HG03196 (cell line): ENCODE results near the gene CACNA2D1.
"Not testable (repeated sequence)": the region's sequence is repeated elsewhere in the genome, so short reads cannot be mapped to it uniquely, and the experiment has no call there.

ENCODE experiments used
- ATAC-seq: cut with Tn5 transposase; IDR thresholded peaks from one replicate; pipeline ENCODE4 v1.9.1; 2021; ENCODE audit not compliant: unreplicated experiment

The CACNA2D1 gene

DNA sequence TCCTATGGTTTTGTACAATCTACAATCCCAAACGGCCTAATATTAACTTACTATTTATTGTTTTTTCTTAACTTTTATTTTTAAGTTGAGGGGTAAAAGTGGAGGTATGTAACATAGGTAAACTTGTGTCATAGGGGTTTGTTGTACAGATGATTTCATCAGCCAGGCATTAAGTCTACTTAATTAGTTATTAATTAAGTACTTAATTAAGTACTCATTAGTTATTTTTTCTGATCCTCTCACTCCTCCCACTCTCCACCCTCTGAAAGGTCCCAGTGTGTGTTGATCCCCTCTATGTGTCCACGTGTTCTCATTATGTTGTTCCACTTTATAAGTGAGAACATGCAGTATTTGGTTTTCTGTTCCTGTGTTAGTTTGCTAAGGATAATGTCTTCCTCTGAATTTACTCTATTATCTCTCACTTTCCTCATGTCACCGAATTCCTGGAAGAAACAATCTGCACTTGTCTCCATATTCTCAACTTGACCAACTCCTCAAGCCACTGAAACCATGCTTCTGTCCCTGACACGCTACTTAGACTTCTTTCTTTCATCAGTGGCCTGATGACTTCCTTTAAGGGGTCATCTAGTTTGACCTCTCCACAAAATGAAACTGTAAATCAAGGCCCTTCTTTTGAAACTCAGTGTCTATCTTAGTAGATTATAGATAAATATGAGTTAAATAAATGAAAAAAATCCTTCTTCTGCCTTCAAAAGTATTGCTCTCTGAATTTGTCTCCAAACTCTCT is 9.1 kb downstream of the CACNA2D1 start:
- ATAC-seq: no peak

DNA sequence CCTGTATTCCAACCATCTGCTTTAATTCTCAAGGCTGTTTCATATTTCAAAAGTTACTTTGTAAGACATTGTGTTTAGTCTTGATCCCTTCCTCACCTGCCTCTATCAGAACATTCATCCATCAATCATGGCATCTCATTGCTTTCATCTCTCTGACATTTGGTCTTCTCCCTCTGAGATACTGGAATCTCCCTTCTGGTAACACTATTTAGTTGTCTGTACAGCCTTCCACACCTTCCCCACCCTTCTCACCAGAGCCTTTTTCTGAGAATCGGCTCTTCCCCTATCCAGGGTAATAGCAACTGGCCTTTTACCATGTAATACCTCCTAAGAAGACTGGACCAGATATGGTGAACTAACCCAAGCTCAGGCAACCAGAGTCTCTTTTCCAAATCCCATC is 10.1 kb downstream of the CACNA2D1 start:
- no peak for ATAC-seq

GRCh38 chr7:82432743-82433142 is 10.8 kb downstream of the CACNA2D1 start:
- not testable (repeated sequence) for ATAC-seq

DNA sequence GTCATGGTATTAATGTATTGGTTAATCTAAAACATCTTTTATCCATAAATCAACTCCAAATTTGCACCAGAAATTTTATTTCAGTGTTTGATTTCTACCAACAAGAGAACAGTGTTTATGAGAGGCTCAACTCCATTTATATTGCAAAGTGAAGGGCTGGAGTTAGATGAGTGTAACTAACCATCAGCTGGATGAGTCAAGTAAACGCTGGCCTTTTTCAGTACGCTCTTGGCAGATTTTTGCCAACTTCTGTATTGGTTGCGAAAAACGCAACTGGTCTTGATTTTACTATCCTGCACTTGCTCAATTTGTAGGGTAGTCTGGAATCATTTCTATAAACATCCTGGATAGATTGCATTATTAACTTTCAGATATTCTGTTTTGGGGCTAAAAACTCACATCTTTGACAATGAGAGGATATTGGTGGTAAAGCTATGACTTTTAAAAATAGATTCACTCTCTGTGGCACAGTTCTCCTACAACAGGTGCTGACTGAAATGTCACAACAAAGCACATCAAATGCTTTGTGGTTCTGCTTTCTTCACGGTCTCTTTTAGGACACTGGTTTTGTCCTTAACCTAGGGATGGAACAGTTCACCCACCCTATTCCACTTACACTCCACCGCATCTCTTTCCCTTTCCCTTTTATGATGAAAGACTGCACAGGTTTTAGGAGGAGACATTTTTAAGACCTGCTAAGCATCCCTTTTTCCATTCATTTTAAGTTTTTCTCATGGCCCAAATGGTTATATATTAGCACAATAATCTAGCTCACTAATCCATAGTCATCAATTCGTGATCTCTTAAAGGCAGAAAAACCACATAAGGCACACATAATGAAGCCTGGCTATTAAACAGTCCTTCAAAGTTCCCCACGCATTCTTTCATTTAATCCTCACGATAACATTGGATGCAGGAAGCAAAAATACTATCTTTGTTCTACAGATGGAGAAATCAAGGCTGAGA is 12.8 kb downstream of the CACNA2D1 start:
- no peak for ATAC-seq

GRCh38 chr7:82429408-82429807 is 14.2 kb downstream of the CACNA2D1 start:
- no peak for ATAC-seq

DNA sequence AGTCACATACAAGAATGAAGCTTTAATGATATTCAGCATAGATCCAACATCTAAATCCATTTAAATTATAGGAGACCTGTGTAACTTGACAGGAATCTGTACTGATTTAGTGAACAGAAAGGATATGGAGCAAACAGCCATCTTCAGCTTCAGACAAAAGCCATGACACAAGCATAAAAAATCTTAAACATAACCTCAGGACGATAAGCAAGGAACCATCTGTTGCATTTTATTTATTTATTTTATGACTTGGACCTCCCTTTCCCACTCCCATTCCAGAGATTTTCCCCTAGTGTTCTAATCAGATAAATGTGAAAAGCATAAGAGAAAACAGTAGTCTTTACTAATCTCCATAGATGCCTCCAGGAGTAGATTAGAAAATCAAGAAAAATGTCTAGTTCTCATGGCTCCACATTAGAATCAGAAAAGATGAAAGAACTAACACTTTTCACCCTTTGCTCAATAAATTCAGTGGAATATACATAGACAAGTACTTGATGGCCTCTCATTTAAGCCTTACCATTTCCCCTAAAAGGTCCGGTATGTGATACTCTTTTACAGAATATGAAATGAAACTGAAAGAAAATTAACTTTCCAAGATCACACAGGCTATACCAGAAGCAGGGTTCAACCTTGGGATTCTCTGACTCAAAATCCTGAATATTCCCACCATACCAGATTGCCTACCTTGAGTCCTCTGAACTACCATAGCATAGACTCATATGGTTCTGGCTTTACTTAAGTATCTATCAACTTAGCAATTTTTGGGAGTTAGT is 15.2 kb downstream of the CACNA2D1 start:
- no peak for ATAC-seq

GRCh38 chr7:82423446-82423845 is 20.1 kb downstream of the CACNA2D1 start:
- ATAC-seq: no peak

DNA sequence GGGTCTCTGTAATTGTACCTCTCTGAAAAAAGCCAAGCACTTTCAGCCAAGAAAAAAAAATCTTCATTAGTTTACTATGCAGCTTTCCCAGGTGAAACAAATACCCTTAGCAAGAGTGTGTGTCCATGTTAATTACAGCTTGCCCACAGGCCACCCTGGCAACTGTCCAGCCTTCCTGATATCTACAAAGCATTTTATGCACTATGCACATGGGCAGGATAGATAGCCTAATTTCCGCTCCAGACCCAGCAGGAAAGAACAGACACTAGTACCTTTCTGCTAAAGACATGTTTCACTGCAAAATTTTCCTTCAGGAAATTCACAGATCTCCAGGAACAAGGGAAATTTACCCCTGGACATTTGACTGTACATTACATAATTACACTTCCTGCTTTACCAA is 24.4 kb downstream of the CACNA2D1 start:
- no peak for ATAC-seq

DNA sequence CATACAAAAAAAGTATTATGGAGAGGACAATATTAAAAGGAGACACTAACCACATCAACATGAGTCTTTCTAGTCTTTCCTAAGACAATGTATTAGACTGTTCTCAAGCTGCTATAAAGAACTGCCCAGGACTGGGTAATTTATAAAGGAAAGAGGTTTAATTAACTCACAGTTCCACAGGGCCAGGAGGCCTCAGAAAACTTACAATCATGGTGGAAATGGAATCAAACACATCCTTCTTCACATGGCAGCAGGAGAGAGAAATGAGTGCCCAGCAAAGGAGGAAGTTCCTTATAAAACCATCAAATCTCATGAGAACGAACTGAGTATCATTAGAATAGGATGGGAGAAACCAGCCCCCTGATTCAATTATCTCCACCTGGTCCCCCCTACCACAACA is 25.7 kb downstream of the CACNA2D1 start:
- ATAC-seq: no peak

- no peak for ATAC-seq
Observed at GRCh38 chr7:82416402-82416801, 27.2 kb downstream of the CACNA2D1 start.

DNA sequence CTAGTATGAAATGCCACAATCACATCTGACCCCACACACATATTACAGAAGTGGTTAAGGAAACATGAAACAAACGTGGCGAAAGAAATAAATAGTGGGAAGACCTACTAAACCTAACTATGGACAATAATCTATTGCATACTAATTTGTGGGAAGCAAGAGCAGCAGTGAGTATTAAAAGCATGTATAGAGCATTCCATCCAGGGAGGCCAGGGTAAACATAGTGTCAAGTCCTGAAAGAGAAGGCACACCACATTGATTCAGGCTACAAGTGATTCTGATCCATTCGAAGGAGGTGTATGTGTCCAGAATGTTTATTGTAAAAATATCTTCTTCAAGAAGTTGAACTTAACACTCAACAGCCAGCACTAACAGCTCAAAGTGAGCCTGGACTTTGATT is 29.2 kb downstream of the CACNA2D1 start:
- no peak for ATAC-seq

DNA sequence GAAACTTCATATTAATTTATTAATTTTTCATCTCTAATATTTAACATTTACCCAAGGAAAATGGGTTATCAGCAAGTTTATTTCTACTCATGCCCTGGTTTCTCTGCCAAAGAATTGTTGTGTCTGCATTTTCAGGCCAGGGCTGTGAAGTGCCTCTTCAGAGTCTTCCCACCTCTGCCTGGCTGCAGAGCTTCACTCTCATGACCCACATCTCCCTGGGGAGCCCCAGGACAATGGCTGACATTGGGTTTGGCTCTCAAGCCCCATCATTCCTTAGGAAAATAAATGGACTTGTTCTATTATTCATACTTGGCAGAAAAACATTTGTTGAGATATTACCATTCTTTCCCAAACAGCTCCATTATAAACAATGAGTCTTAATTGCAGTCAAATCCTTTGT is 30.3 kb downstream of the CACNA2D1 start:
- no peak for ATAC-seq

DNA sequence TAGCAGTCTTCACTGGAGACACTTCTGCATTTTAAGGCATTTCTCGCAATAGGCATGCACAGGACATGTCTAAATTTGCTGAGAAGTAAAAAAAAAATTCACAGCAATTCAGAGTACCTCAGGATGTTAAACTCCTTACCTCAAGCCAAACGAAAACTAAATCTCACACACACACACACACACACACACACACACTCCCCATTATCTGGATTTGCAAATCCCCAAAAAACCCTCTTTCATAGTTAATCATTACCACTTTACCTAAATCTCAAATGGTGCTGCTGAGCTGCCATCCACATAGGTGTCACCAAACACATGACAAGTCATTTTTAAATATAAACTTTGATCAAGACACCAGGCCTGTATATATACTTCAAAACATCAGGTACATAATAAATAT is 31.8 kb downstream of the CACNA2D1 start:
- ATAC-seq: no peak

GRCh38 chr7:82410461-82410860 is 33.1 kb downstream of the CACNA2D1 start:
- ATAC-seq: no peak

DNA sequence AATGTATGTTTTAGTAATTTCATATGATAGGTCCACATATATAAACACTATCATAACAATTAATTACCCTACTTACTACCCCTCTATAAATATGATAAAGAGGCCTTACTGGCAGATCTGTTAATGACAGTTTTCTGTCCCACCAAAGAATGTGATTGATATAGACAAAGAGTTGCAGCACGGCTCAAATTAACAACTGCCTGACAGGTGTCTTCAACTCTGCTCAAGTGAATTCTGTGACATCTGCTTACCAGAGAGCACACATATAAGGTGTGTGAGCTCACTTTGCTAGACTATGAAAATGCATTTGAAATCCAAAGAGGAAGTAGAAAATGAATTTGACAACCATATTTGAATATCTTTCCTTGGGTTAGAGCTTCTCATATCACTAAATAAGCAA is 36.6 kb downstream of the CACNA2D1 start:
- no peak for ATAC-seq

DNA sequence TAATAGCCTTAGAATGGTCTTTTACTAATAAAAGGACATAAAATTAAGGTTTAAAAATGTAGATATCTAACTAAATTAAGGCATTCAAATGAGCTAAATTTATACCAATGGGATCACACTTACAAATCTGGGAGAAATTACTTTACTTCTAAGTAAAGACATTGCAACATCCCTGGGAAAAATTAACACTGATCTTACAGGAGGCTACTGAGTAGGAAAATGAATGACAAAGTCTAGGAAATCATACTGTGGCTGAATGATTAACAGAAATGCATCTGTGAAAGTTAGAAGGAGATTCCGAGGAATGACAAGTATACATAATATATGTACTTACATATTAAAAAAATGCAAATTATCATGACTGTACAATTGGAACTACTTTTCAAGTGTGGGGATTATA is 38.3 kb downstream of the CACNA2D1 start:
- ATAC-seq: no peak

DNA sequence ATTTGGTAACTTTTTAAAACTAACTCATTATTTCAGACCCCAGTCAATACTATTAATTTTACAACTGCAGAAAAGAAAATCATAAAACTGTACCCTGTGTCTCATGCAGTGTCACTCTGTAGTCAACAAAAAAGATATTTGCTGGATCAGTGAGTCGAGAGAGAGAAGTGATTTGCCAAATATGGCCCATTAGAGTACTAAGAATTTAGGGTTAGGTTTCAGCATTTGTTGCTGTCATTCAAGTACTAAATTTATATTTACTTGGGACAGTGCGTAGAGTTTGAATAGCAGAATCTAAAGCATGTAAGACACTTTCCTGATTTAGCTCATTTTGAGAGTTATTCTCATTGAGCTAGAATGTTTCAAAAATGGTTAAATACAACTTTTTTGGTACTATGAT is 38.9 kb downstream of the CACNA2D1 start:
- no peak for ATAC-seq

DNA sequence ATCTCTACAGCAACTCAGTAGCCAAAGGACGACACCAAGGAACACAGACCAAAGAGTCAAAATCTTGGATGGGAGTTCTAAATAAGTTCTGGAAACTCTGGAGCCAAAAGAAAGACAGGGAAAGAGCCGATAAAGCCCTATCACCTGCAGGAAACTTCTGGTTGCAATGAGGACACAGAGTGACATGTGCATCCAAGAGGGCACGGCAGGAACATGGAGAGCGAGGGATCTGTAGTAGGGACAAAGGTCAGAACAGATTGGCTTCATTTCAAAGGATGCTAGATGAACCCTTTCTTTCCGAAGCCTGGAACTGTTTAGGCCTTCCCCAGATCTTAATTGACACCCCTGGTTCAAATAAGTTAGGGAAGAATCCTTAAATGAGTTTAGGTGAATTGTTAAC is 39.5 kb downstream of the CACNA2D1 start:
- no peak for ATAC-seq

DNA sequence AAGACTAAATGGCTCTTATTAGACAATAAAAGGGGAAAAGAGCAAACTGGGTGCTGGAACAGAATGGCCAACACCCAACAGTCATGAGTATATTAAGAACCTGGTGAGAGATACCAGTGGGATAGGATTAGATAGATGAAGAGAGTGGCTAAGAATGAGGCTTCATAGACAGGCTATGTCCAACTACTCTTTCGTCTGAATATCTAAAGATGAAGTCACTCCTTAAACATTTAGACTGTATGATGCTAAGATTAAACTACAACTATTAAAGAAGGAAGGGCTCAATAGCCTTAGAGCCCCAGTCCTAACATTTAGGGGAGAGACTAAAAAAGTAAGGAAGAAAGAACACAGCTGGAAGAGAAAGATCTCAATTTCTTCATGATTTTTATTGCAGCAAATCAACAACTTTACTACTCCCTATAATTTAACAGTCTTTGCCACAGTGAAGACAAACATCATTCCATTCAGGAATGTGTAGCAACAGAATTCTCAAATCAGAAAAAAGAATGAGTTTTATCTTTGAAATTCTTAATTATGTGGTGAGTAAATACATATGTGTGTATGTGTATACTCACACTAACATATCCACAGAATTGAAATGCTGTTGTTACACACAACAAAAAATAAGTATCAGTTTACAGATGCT is 45.6 kb downstream of the CACNA2D1 start:
- ATAC-seq: no peak

DNA sequence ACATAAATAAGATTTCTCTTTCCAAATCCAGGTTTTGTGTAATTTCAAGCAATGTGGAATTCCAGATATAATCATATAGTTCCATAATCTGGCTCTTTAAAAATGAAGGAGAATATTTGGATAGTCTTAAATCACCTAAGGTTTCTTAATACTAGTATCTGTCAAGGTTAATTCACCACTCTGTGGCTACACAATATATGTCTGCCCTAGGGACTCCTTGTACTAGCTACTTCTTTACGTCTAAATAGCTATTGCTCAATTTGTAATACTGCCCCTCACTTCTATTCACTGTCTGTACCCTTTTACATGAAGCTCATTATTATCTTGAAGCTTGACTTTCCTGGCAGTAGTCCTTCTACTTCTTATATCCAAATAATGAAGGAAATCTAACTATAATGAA is 47.2 kb downstream of the CACNA2D1 start:
- no peak for ATAC-seq

DNA sequence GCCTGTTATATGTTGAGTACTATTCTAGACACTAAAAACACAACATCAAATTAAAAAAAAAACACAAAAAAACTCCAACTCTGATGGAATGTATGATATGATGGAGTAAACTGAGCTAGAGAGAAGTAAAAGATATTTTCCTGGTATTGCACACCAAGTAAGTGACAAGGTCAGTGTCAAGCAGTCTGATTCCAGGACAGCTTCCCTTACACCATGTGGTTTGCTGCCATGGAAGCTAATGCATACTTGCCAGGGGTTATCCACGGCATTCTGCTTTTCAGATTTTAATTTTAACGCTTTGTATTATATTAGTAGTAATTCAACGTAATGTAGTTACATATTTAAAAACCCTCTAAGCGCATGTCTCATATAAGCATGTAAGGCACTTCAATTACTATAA is 48.4 kb downstream of the CACNA2D1 start:
- ATAC-seq: no peak
